Activated T-cell treated with anti-CD3 and anti-CD28 coated beads for 1 hour (primary cell): Measurements from ENCODE around the gene ZNF275.
"Not testable (repeated sequence)": the region's sequence is repeated elsewhere in the genome, so short reads cannot be mapped to it uniquely, and the experiment has no call there.

Experiments used
- DNase-seq: peaks from one replicate; pipeline ENCODE4 v3.0.0-alpha.2; 2020; ENCODE audit warnings: low read depth

ZNF275 gene

GRCh38 chrX:153387987-153388721 is 54.2 kb downstream of the ZNF275 start:
- DNase-seq, result no peak

GRCh38 chrX:153388722-153389459 is 54.9 kb downstream of the ZNF275 start:
- no peak for DNase-seq

GRCh38 chrX:153389460-153389768 is 55.5 kb downstream of the ZNF275 start:
- DNase-seq, result not testable (repeated sequence)

GRCh38 chrX:153392642-153393321 is 58.8 kb downstream of the ZNF275 start:
- DNase-seq, result no peak

- no peak for DNase-seq
These were observed 60.7 kb downstream of the ZNF275 start for GRCh38 chrX:153394612-153395011.

GRCh38 chrX:153395613-153396319 is 61.8 kb downstream of the ZNF275 start:
- DNase-seq, result no peak

- no peak for DNase-seq
These were observed 62.6 kb downstream of the ZNF275 start for GRCh38 chrX:153396320-153397195.

- DNase-seq, result no peak
These were observed 63.5 kb downstream of the ZNF275 start for GRCh38 chrX:153397256-153397960.

GRCh38 chrX:153398275-153398960 is 64.5 kb downstream of the ZNF275 start:
- no peak for DNase-seq

GRCh38 chrX:153400146-153401132 is 66.5 kb downstream of the ZNF275 start:
- peak; percentile 23 for DNase-seq

- DNase-seq, result no peak
These were observed 67.3 kb downstream of the ZNF275 start, which contains the start of gene PNMA6E for GRCh38 chrX:153401133-153401764. TSS of gene PNMA6E (minus strand) at chrX:153401350. CDS start at chrX:153398849, 2,501 bp downstream.
